ENCODE data around the gene IL3RA.

GRCh38 chrX:1327651-1328304 lies 8.8 kb upstream of the IL3RA start:
- TF ChIP-seq CTCF (IDR thresholded peaks at IDR 0.05) (no peak), STAT6 (CRISPR knock-in tag; conservative IDR thresholded peaks at IDR 0.05; ENCODE audit: low read depth) (no peak), NR2C2 (CRISPR knock-in tag; IDR thresholded peaks at IDR 0.05) (no peak), ESRRA (CRISPR knock-in tag; IDR thresholded peaks at IDR 0.05; ENCODE audit: borderline replicate concordance) (no peak), ZNF121 (CRISPR knock-in tag; IDR thresholded peaks at IDR 0.05) (no peak), CBFB (CRISPR knock-in tag; IDR thresholded peaks at IDR 0.05; ENCODE audit: low read depth) (no peak), CREB1 (CRISPR knock-in tag; IDR thresholded peaks at IDR 0.05) (no peak), FOXJ3 (CRISPR knock-in tag; IDR thresholded peaks at IDR 0.05; ENCODE audit: borderline replicate concordance) (no peak), JUN (CRISPR knock-in tag; IDR thresholded peaks at IDR 0.05) (no peak), ETV6 (CRISPR knock-in tag; IDR thresholded peaks at IDR 0.05) (no peak)
- TF ChIP-seq, protein P1, sequence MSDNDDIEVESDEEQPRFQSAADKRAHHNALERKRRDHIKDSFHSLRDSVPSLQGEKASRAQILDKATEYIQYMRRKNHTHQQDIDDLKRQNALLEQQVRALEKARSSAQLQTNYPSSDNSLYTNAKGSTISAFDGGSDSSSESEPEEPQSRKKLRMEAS (CRISPR knock-in tag; IDR thresholded peaks at IDR 0.05), result no peak
- TF ChIP-seq, protein P2, sequence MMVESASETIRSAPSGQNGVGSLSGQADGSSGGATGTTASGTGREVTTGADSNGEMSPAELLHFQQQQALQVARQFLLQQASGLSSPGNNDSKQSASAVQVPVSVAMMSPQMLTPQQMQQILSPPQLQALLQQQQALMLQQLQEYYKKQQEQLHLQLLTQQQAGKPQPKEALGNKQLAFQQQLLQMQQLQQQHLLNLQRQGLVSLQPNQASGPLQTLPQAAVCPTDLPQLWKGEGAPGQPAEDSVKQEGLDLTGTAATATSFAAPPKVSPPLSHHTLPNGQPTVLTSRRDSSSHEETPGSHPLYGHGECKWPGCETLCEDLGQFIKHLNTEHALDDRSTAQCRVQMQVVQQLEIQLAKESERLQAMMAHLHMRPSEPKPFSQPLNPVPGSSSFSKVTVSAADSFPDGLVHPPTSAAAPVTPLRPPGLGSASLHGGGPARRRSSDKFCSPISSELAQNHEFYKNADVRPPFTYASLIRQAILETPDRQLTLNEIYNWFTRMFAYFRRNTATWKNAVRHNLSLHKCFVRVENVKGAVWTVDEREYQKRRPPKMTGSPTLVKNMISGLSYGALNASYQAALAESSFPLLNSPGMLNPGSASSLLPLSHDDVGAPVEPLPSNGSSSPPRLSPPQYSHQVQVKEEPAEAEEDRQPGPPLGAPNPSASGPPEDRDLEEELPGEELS (CRISPR knock-in tag; IDR thresholded peaks at IDR 0.05), result no peak
- TF ChIP-seq, protein P3, sequence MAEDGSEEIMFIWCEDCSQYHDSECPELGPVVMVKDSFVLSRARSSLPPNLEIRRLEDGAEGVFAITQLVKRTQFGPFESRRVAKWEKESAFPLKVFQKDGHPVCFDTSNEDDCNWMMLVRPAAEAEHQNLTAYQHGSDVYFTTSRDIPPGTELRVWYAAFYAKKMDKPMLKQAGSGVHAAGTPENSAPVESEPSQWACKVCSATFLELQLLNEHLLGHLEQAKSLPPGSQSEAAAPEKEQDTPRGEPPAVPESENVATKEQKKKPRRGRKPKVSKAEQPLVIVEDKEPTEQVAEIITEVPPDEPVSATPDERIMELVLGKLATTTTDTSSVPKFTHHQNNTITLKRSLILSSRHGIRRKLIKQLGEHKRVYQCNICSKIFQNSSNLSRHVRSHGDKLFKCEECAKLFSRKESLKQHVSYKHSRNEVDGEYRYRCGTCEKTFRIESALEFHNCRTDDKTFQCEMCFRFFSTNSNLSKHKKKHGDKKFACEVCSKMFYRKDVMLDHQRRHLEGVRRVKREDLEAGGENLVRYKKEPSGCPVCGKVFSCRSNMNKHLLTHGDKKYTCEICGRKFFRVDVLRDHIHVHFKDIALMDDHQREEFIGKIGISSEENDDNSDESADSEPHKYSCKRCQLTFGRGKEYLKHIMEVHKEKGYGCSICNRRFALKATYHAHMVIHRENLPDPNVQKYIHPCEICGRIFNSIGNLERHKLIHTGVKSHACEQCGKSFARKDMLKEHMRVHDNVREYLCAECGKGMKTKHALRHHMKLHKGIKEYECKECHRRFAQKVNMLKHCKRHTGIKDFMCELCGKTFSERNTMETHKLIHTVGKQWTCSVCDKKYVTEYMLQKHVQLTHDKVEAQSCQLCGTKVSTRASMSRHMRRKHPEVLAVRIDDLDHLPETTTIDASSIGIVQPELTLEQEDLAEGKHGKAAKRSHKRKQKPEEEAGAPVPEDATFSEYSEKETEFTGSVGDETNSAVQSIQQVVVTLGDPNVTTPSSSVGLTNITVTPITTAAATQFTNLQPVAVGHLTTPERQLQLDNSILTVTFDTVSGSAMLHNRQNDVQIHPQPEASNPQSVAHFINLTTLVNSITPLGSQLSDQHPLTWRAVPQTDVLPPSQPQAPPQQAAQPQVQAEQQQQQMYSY (CRISPR knock-in tag; IDR thresholded peaks at IDR 0.05), result no peak
- TF ChIP-seq, protein P4, sequence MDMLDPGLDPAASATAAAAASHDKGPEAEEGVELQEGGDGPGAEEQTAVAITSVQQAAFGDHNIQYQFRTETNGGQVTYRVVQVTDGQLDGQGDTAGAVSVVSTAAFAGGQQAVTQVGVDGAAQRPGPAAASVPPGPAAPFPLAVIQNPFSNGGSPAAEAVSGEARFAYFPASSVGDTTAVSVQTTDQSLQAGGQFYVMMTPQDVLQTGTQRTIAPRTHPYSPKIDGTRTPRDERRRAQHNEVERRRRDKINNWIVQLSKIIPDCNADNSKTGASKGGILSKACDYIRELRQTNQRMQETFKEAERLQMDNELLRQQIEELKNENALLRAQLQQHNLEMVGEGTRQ (CRISPR knock-in tag; IDR thresholded peaks at IDR 0.05), result no peak
